GM19455 (cell line): ENCODE measurements around the gene TRIM73.
"Not testable (repeated sequence)": the region's sequence is repeated elsewhere in the genome, so short reads cannot be mapped to it uniquely, and the experiment has no call there.

Source experiments
- ATAC-seq: cut with Tn5 transposase; IDR thresholded peaks from one replicate; pipeline ENCODE4 v1.9.1; 2021; ENCODE audit not compliant: unreplicated experiment

The TRIM73 gene

GRCh38 chr7:75395329-75395728, at the start of gene TRIM73:
TSS of gene TRIM73 (plus strand) at chr7:75395629. CDS start at chr7:75398934, 3,305 bp downstream.
- not testable (repeated sequence) for ATAC-seq

- peak; percentile 66 for ATAC-seq
Observed at GRCh38 chr7:75358671-75359541, 36.5 kb upstream of the TRIM73 start.

GRCh38 chr7:75359542-75359848, 35.9 kb upstream of the TRIM73 start:
- not testable (repeated sequence) for ATAC-seq

- not testable (repeated sequence) for ATAC-seq
Observed at GRCh38 chr7:75364079-75364478, 31.4 kb upstream of the TRIM73 start.

GRCh38 chr7:75366643-75367042, 28.8 kb upstream of the TRIM73 start:
- not testable (repeated sequence) for ATAC-seq

GRCh38 chr7:75367313-75367712, 28.1 kb upstream of the TRIM73 start:
- ATAC-seq, result not testable (repeated sequence)

- not testable (repeated sequence) for ATAC-seq
Observed at GRCh38 chr7:75374144-75374518, 21.3 kb upstream of the TRIM73 start.

- not testable (repeated sequence) for ATAC-seq
Observed at GRCh38 chr7:75374519-75375317, 20.7 kb upstream of the TRIM73 start.

GRCh38 chr7:75393194-75393593, 2.2 kb upstream of the TRIM73 start:
- ATAC-seq, result not testable (repeated sequence)

- ATAC-seq, result not testable (repeated sequence)
Observed at GRCh38 chr7:75397865-75398264, 2.4 kb downstream of the TRIM73 start.

- peak; percentile 55 for ATAC-seq
Observed at GRCh38 chr7:75398771-75399700, 3.6 kb downstream of the TRIM73 start.

- not testable (repeated sequence) for ATAC-seq
Observed at GRCh38 chr7:75400575-75400974, 5.1 kb downstream of the TRIM73 start.

GRCh38 chr7:75403455-75404443, 8.3 kb downstream of the TRIM73 start:
- not testable (repeated sequence) for ATAC-seq

- ATAC-seq, result not testable (repeated sequence)
Observed at GRCh38 chr7:75404663-75405062, 9.2 kb downstream of the TRIM73 start.

GRCh38 chr7:75409880-75410822, 14.7 kb downstream of the TRIM73 start:
- peak; percentile 90 for ATAC-seq

GRCh38 chr7:75410823-75411173, 15.4 kb downstream of the TRIM73 start:
- ATAC-seq, result peak; percentile 18

GRCh38 chr7:75414204-75414603, 18.8 kb downstream of the TRIM73 start:
- not testable (repeated sequence) for ATAC-seq

GRCh38 chr7:75414708-75415427, 19.4 kb downstream of the TRIM73 start:
- ATAC-seq, result not testable (repeated sequence)
